HG03442 (cell line): Measurements from ENCODE around the gene USP6NL.

Experiments used
- ATAC-seq: cut with Tn5 transposase; IDR thresholded peaks from one replicate; pipeline ENCODE4 v1.9.1; 2021; ENCODE audit warnings: mild to moderate bottlenecking, moderate library complexity; ENCODE audit not compliant: unreplicated experiment

USP6NL gene

DNA sequence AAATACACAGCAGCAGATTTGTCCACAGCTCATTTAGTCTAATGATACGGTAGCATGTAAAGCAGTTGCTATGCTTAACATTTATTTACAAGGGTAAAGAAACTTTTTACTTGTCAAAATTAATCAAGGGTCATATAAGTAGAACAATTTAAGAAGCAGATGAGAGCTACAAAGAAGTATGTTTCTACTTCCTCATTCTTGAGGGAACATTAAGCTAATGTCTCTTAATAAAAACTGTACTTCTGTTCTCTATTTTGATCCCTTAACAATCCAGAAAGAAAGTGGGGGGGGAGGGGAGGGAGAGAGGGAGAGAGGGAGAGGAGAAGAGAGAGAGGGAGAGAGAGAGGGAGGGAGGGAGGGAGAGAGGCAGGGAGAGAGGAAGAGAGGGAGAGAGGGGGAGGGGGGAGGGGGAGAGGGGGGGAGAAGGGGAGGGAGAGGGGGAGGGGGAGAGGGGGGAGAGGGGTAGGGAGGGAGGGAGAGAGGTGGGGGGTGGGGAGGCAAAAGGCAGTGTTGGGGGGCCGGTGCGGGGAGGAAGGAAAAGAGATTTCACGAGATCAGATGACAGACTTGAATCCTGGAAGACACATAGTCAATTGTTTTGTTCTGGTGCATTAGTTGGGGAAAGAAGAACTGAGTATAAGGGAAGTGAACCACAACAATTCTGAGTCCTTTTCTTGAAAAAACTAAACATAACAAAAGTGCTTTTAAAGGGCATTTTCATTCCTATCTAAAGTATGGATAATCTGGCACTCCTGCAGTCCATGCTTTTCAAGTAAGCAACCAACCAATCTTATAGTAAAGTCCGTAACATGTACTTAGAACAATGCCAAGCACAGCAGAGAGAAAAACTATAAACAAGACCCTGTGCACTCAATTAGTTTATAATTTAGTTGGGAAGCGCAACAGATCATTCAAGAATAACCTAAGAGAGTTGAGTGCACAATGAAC lies 128.0 kb downstream of the USP6NL start:
- no peak for ATAC-seq

DNA sequence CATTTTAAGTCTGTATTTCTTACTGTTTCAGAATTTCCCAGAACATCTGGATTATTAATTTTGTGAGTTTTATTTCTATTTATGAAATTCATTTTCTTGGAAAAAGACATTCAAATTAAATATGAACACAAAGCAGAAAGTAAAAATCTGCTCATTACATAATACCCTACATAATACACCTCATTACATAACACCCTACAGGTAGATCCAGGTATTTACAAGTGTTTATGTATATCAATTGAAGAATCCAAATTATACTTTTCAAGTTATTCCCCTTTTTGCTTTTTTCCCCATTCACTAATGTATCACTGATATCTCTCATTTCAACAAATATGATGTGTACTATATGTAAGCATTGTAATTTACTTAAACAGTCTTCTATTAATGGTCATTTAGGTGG lies 129.1 kb downstream of the USP6NL start:
- no peak for ATAC-seq

GRCh38 chr10:11480687-11481086 lies 130.8 kb downstream of the USP6NL start:
- no peak for ATAC-seq

GRCh38 chr10:11479300-11479699 lies 132.2 kb downstream of the USP6NL start:
- ATAC-seq = no peak

DNA sequence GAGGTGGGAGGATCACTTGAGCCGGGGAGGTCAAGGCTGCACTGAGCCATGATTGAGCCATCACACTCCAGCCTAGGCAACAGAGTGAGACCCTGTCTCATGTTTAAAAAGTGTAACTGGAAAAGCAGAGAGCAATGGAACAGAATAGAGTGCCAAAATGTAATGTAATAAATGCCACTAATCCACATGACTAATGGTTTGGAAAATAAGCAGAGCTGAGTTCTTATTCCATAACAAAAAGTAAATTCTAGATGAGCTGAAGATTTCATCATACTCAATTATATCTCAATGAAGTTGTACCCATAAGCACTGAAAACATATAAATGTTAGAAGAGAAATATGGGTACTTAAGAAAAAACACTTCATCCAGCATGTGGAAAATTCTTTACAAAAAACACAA lies 132.6 kb downstream of the USP6NL start:
- ATAC-seq = no peak

DNA sequence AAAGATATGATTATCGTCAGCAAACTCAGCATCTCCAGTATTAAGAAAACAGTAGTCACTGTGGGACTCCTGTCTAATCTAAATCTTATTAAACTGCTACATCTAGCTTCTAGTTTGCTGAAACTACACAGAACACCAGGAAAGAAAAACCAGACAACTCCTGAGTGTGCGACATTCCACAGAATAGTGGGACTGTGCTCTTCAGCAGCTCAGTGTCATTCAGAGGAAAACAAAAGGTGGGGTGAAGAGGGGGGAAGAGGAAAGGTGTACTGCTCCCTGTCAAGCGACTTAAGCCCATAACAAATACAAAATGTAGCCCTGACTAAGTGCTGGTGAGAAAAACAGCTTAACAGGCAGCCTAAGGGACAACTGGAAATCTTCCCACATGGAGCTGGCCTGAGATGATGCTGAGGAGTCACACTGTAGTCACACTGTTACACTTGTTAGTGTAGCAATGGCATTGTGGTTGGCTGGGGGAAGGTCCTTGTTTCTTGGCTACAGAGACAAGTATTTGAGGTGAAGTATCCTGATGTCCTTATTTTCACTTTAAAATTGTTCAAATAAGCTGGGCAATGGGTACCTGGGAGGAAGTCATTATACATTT lies 135.5 kb downstream of the USP6NL start:
- no peak for ATAC-seq

DNA sequence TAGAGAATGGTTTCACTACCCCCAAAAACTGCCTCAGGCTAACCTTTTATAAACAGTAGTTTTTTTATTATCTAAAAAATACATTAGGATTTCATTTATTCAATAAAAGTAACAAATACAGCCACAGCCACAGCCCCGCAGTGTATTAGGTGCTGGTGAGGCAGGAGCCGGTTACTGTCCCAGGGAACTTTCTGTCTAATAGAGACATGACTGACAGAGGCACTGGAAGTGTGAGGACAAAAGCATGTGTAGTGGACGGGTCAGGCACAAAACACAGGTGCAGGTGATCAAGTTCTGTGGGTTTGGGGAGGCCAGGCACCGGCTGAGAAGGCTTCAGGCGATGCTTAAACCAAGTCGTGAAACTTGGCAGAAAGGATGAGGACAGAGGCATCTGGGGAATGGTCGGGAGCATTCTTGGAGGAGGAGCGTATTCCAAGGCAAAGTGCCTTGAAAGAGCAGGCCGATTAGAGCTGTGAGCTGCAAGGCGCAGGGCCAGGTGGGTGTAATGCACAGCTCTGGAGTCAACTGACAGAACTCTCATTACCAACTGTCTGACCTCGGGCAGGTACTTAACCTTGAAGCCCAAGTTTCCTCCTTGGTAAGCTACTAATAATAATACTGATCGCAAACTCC lies 138.2 kb downstream of the USP6NL start:
- ATAC-seq = no peak

DNA sequence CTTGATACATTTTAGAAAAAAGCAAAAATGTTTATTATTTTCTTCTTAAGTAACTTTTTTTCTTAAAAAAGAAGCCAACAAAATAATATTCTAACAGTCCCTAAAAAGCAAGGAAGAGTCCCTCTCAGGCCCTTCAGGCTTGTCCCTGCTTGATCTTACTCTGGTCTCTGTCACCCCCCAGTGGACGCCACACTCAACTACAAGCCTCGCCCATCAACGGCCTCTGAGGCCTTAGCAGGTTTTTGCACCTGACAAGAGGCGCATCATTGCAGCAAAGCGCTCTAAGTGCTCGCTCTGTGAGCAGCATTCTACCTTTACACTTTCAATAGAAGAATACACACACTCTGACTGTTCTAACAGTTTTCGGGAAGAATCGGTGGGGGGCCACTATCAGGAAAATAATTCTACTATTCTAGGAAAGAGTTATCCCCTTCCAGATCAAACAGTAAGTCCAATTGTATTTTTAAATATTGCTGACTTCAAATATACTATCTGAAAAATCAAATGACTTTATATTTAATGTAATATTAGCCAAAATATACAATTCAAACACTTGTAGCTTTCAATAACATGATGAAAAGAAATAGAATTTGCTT lies 139.2 kb downstream of the USP6NL start:
- peak; percentile 77 for ATAC-seq

- ATAC-seq = no peak
Observed at GRCh38 chr10:11469575-11470391, 141.7 kb downstream of the USP6NL start.

DNA sequence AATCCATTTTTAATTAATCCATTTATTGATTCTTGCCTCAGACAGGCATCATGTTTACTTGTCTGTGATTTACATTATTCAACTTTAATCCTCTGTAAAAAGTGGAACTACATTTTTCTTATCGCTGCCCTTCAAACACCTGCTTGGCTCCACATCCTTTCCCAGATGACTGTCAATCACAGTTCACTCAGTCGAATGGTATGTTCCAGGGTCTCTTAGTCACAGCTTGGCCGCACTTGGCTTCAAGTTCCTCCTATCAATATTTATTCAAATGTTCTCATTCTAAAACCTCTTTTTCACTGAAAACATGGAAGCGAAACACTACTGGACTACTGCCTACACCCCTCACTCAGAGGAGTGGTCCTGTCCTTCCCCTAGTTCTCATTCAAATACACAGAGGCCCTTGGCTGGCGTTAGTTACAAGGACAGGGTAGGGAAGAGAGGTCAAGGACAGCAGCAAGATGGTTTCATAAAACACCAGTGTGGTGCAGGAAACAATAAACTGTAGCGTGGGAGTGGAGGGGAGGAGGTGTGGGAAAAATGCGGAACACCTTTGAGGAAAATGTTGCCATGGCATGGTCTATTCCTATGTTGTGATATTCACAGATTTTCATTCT lies 143.2 kb downstream of the USP6NL start:
- no peak for ATAC-seq

GRCh38 chr10:11465406-11465805 lies 146.0 kb downstream of the USP6NL start:
- ATAC-seq = no peak

DNA sequence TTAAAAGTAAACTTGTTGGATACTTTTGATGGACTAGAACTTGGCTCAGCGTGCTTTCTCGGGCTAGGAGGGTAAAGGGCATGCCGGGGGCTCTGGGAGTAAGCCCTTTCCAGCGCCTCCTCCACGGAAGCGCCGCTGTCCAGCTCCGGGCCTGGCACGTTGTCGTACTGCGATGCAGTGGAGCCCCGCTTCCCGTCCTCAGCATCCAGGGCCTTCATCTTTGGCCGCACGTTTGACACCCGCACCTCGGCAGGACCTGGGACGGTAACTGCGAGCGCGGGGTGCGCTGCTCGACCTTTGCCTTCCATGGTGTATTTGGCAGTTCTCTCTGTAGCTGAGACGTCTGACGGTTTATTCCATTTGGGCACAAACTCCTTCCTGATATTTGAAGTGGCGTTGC lies 148.3 kb downstream of the USP6NL start:
- no peak for ATAC-seq

GRCh38 chr10:11462071-11462470 lies 149.4 kb downstream of the USP6NL start:
- no peak for ATAC-seq

DNA sequence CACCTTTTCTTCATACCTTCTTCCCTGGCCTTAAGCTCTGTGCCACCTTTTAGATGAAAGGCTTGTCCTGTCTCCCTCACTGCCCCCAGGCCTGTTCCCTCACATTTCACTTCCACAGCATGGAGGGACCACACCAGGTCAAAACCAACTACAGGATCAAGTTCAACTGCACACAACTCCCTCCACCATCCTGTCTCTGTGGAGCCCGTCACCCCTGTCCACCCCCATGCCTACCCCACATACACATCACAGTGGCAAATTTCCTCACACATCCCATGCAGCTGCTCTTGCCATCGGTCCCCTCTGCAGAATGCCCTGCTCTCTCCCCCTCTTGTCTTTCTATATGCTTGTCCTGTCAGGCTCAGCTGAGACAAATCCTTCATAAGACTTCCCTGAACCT lies 154.1 kb downstream of the USP6NL start:
- ATAC-seq = no peak

GRCh38 chr10:11454958-11455566 lies 156.4 kb downstream of the USP6NL start:
- no peak for ATAC-seq

DNA sequence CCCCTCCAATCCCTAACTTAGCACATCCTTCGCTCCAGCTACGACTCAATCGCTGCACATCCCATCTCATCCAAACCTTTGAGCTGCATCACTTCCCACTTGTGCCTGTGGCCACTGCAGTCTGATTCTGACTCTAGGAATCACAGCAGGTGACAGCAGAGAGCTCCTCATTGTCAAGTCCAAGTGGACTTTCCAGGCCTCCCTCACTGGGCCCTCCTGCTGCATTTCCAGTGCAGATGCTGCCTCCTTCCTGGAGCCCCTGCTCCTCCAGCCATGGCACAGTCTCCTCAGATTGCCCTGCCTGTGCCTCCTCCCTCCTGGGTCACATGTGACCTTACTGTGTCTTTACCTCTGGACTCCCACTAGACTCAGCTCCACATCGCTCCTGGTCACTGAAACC lies 157.3 kb downstream of the USP6NL start:
- no peak for ATAC-seq

- ATAC-seq = no peak
Observed at GRCh38 chr10:11451640-11452260, 159.7 kb downstream of the USP6NL start.

DNA sequence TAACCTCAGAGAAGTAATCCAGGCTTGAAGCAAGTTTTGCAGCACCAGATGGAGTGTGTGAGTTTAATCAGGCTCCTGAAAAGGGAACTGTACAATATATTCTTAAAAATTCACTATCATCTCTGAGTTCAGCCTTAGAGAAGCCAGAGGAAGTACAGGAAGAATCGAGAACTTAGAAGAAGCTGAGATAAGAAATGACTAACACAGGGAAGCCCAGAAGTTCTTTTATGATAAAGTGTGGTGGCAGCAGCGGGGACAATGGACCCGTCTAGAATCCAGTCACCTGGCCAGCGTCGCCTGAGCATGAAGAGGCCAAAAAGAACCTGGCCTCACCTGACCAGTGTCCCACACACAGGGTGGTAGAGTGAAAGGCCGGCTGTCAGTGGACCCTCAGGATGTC lies 161.0 kb downstream of the USP6NL start:
- no peak for ATAC-seq

DNA sequence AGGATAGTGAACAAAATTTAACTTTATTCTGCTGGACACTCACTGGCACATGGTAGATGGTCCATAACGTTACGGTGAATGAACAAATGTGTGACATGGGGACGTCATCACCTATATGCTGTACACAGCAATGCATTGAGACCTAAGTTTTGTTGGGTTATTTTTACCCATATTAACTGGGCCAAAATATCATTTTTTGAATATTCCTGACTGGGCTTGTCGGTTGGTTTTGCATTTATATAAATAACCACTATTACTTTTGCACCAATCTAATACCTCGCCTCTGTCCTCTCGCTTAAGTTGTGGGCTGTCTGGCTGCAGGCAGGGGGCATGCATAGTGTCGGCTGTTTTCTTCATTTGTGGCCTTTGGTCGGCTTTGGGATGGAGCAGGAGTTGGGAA lies 161.7 kb downstream of the USP6NL start:
- ATAC-seq = no peak
